GM12801 (cell line): ENCODE data around the gene ANKRD13A.

Experiments
- CTCF ChIP-seq: IDR thresholded peaks from one replicate; pipeline ENCODE4 v1.5.1; 2011; ENCODE audit warnings: control low read depth; ENCODE audit not compliant: insufficient read length; ENCODE audit errors: extremely low read depth

The ANKRD13A gene

GRCh38 chr12:110010853-110011723 is 11.9 kb downstream of the ANKRD13A start:
- TF ChIP-seq CTCF: no peak

DNA sequence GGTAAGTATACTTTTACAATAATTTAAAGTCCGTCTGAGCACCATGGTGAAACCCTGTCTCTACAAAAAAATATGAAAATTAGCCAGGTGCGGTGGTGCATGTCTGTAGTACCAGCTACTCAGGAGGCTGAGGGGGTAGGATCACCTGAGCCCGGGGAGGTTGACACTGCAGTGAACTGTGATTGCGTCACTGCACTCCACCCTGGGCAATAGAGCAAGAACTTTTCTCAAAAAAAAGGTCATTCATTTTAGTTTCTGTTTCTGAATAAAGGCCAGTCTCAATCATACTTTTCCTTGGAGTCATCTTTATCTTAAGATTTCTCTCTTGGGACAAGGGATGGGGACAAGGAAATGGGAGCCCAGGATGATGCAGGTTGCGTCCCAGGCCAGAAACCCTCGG is 12.9 kb downstream of the ANKRD13A start:
- no peak for TF ChIP-seq CTCF

DNA sequence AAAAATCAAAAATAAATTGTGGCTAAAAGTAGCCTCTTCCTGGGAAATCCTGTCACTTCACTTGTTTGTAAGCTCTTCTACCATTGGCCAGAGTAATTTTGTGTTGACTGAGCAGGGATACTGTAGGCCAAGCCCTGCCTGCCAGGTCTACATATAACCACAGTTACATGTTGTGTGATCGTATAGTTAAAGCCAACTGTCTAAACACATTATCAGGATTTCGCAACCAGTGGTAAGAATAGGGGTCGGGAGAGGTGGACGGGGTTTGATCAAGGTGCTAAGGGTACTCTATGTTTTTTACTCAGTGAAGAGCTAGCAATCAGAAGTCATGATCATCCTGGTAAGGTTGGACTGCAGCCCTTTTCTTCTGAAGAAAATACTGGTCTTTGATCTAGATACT is 13.4 kb downstream of the ANKRD13A start:
- no peak for TF ChIP-seq CTCF

- no peak for TF ChIP-seq CTCF
Measured at GRCh38 chr12:110015132-110015531, 15.9 kb downstream of the ANKRD13A start.

DNA sequence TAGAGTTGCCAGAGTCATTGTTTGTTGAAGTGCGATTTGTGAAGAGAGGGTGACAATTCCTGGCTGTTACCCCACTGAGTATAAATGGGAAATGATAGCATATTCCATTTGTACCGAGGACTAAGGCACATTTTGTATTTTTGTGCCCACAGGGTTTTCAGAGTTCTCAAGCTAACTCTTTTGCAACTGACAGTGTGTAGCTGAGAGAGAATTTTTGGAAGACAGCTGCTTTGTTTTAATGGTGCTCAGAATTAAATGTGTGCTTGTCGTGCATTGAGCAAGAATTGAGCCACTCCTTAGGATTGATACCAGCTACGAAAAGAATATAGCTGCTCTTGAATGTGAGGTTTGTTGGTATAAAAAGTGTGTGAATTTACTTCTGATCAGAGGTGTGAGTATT is 21.7 kb downstream of the ANKRD13A start:
- no peak for TF ChIP-seq CTCF

- TF ChIP-seq CTCF: no peak
Measured at GRCh38 chr12:110023059-110023980, 24.1 kb downstream of the ANKRD13A start.

GRCh38 chr12:110024051-110024450 is 24.8 kb downstream of the ANKRD13A start:
- TF ChIP-seq CTCF: no peak
